ENCODE data around the gene RPSA. TPM values are rescaled to one million over a fixed set of nuclear protein-coding genes. Genes with fewer than 3 reads are reported as not detected.
"Not testable (repeated sequence)": the region's sequence is repeated elsewhere in the genome, so short reads cannot be mapped to it uniquely, and the experiment has no call there.

The RPSA gene
- total and polyA plus RNA-seq, 7 experiments from 2014 or later = 1,357 to 1,898 (median 1,608) TPM

DNA sequence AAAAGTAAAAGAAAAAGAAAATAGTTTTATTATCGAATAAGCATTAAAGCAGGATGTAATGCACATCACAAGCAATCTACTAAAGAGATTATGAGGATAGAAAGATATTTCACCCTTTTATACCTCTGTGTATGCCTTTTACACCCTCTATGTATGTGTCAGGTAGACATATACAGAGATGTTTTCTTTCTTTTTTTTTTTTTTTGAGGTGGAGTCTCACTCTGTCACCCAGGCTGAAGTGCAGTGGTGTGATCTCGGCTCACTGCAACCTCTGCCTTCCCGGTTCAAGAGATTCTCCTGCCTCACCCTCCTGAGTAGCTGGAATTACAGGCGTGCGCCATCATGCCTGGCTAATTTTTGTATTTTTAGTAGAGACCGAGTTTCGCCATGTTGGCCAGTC, 47.4 kb downstream of the RPSA start:
- H3K4me3 ChIP-seq (ENCODE audit: low read length); H3K9me3 ChIP-seq (ENCODE audit: control insufficient read depth in 2 of 3, low read length in 3 of 3); H3K4me1 Mint-ChIP-seq; H3K4me1 ChIP-seq (ENCODE audit: control insufficient read depth in 2 of 2, insufficient read depth in 2 of 2, low read length in 2 of 2); H3K9me3 Mint-ChIP-seq; CTCF ChIA-PET; intact Hi-C loops (cut with micrococcal nuclease); H3K27me3 ChIP-seq (ENCODE audit: control insufficient read depth in 2 of 2, insufficient read depth in 2 of 2, low read length in 2 of 2); DNase-seq; ATAC-seq; H3K27ac Mint-ChIP-seq; H3K36me3 Mint-ChIP-seq; H3K27ac ChIP-seq (ENCODE audit: low read depth, low read length); H3K4me3 Mint-ChIP-seq; H3K36me3 ChIP-seq (ENCODE audit: control insufficient read depth in 2 of 3, insufficient read depth in 3 of 3, low read length in 3 of 3); POLR2A ChIA-PET: not testable (repeated sequence)
- H3K27me3 Mint-ChIP-seq = peaks cover 11 to 26% (median 21%) of the 10 kb centered on the region in 5 donors

DNA sequence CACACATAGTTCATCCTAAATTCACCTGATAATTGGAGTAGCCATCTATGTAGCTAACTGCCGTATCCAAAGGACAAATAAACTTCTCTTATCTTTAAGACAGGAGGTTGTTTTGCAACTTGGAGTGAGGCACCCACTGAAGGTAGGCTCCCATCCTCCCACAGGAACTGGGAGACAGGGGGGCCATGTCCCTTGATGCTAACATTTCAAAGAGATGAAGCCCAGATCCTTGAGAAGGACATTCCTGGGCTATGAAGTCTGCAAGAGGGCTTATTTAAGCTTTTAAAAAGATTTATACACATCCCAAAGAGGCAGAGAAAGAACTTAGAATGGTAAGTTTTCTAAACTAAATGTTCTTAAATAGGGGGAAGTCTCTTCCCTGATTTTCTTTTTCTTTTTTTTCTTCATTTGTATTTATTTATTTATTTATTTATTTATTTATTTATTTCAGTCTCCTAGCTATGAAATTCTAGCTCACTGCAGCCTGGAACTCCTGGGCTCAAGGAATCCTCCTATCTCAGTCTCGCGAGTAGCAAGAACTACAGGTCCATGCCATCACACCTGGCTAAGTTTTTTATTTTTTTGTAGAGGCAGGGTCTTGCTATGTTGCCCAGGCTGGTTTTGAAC, 48.2 kb downstream of the RPSA start:
- Histone ChIP-seq H3K36me3 (ENCODE audit: control insufficient read depth in 2 of 3, insufficient read depth in 3 of 3, low read length in 3 of 3) (no peaks in the 10 kb centered on the region), H3K4me1 (ENCODE audit: control insufficient read depth in 2 of 2, insufficient read depth in 2 of 2, low read length in 2 of 2) (no peaks in the 10 kb centered on the region), H3K9me3 (ENCODE audit: control insufficient read depth in 2 of 3, low read length in 3 of 3) (no peaks in the 10 kb centered on the region), H3K27ac (ENCODE audit: low read depth, low read length) (no peak overlapping the region), H3K4me3 (ENCODE audit: low read length) (no peak overlapping the region), H3K27me3 (ENCODE audit: control insufficient read depth in 2 of 2, insufficient read depth in 2 of 2, low read length in 2 of 2) (no peaks in the 10 kb centered on the region)
- Mint-ChIP-seq H3K36me3 (no peaks in the 10 kb centered on the region), H3K27me3 (peaks cover 11 to 29% (median 20%) of the 10 kb centered on the region in 5 donors), H3K27ac (no peak overlapping the region), H3K4me1 (no peaks in the 10 kb centered on the region), H3K9me3 (no peaks in the 10 kb centered on the region), H3K4me3 (no peak overlapping the region)
- DNase-seq (no peak), ATAC-seq (no peak)
- CTCF ChIA-PET = no interaction called here
- intact Hi-C loops (cut with micrococcal nuclease) = no loop called here
- POLR2A ChIA-PET = no interaction called here

DNA sequence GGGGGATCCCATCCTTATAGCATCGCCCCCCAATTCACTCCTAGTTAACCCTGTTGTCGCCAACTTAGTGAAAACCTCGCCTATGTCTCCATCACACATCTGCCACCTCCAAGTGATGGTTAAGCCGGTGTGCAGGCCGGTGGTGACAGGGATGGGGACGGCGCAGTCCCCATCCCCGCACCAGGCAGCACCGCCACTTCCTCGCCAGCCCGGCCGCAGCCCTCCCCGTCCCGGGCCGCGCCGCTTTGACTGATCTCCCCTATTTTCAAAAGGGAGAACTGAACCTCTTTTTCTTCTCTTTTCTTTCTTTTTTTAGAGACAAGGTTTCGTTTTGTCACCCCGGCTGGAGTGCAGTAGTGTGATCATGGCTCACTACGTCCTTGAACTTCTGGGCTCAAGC, 49.6 kb downstream of the RPSA start:
- ChIA-PET CTCF (no interaction called here), POLR2A (no interaction called here)
- H3K9me3 Mint-ChIP-seq = no peaks in the 10 kb centered on the region
- no peaks in the 10 kb centered on the region for H3K36me3 Mint-ChIP-seq
- intact Hi-C loops (cut with micrococcal nuclease) = no loop called here
- H3K27ac Mint-ChIP-seq = no peak overlapping the region
- H3K27ac ChIP-seq (ENCODE audit: low read depth, low read length) = no peak overlapping the region
- no peak overlapping the region for H3K4me3 Mint-ChIP-seq
- H3K4me3 ChIP-seq (ENCODE audit: low read length) = no peak overlapping the region
- H3K27me3 ChIP-seq (ENCODE audit: control insufficient read depth in 2 of 2, insufficient read depth in 2 of 2, low read length in 2 of 2) = no peaks in the 10 kb centered on the region
- H3K36me3 ChIP-seq (ENCODE audit: control insufficient read depth in 2 of 3, insufficient read depth in 3 of 3, low read length in 3 of 3) = no peaks in the 10 kb centered on the region
- H3K27me3 Mint-ChIP-seq = peaks cover 11 to 35% (median 22%) of the 10 kb centered on the region in 5 donors
- ATAC-seq (no peak), DNase-seq (no peak)
- H3K4me1 Mint-ChIP-seq = no peaks in the 10 kb centered on the region
- no peaks in the 10 kb centered on the region for H3K4me1 ChIP-seq (ENCODE audit: control insufficient read depth in 2 of 2, insufficient read depth in 2 of 2, low read length in 2 of 2)
- no peaks in the 10 kb centered on the region for H3K9me3 ChIP-seq (ENCODE audit: control insufficient read depth in 2 of 3, low read length in 3 of 3)

DNA sequence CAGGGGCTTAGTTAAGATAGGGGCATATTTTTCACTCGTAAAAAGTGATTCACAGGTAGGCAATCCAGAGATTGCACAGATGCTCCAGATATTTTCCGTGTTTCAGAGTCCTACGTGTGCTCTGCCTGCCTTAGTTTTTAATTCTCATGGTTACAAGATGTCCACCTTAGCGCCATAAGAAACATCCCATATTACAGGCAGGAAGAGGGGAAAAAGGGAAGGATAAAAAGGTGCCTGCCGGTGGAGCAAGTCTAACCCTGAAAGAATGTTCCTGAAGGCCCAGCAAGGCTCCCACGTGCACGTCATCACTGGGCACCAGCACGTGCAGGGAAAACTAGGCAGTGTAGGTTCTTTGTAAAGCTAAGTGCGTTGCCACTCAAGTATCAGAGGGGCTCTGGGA, 50.8 kb downstream of the RPSA start:
- H3K36me3 ChIP-seq (ENCODE audit: control insufficient read depth in 2 of 3, insufficient read depth in 3 of 3, low read length in 3 of 3) = no peaks in the 10 kb centered on the region
- H3K36me3 Mint-ChIP-seq = no peaks in the 10 kb centered on the region
- H3K27me3 ChIP-seq (ENCODE audit: control insufficient read depth in 2 of 2, insufficient read depth in 2 of 2, low read length in 2 of 2) = no peaks in the 10 kb centered on the region
- CTCF ChIA-PET = no interaction called here
- no peaks in the 10 kb centered on the region for H3K4me1 Mint-ChIP-seq
- ATAC-seq = no peak
- POLR2A ChIA-PET = no interaction called here
- H3K27ac Mint-ChIP-seq = no peak overlapping the region
- H3K9me3 Mint-ChIP-seq = no peaks in the 10 kb centered on the region
- intact Hi-C loops (cut with micrococcal nuclease) = no loop called here
- H3K4me3 Mint-ChIP-seq = no peak overlapping the region
- DNase-seq = no peak
- no peak overlapping the region for H3K4me3 ChIP-seq (ENCODE audit: low read length)
- H3K27ac ChIP-seq (ENCODE audit: low read depth, low read length) = no peak overlapping the region
- H3K27me3 Mint-ChIP-seq = peaks cover 11 to 35% (median 20%) of the 10 kb centered on the region in 5 donors
- H3K4me1 ChIP-seq (ENCODE audit: control insufficient read depth in 2 of 2, insufficient read depth in 2 of 2, low read length in 2 of 2) = no peaks in the 10 kb centered on the region
- H3K9me3 ChIP-seq (ENCODE audit: control insufficient read depth in 2 of 3, low read length in 3 of 3) = no peaks in the 10 kb centered on the region

DNA sequence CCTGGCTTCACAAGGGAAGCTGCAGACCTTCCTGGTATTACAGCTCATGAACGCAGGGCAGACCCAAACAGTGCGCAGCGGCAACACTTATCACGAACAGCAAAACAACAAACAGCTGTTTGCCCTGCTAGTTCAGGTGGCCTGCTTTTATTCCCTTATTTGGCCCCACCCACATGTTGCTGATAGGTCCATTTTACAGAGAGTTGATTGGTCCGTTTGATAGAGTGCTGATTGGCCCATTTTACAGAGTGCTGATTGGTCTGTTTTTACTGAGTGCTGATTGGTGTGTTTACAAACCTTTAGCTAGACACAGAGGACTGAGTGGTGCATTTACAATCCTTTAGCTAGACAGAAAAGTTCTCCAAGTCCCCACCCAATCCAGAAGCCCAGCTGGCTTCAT, 52.1 kb downstream of the RPSA start:
- POLR2A ChIA-PET; intact Hi-C loops (cut with micrococcal nuclease); H3K36me3 ChIP-seq (ENCODE audit: control insufficient read depth in 2 of 3, insufficient read depth in 3 of 3, low read length in 3 of 3); H3K27ac ChIP-seq (ENCODE audit: low read depth, low read length); H3K36me3 Mint-ChIP-seq; H3K4me1 Mint-ChIP-seq; H3K9me3 Mint-ChIP-seq; DNase-seq; H3K27ac Mint-ChIP-seq; H3K4me3 Mint-ChIP-seq; ATAC-seq; H3K4me3 ChIP-seq (ENCODE audit: low read length); H3K9me3 ChIP-seq (ENCODE audit: control insufficient read depth in 2 of 3, low read length in 3 of 3); CTCF ChIA-PET; H3K27me3 ChIP-seq (ENCODE audit: control insufficient read depth in 2 of 2, insufficient read depth in 2 of 2, low read length in 2 of 2); H3K4me1 ChIP-seq (ENCODE audit: control insufficient read depth in 2 of 2, insufficient read depth in 2 of 2, low read length in 2 of 2): not testable (repeated sequence)
- H3K27me3 Mint-ChIP-seq = peaks cover 11 to 29% (median 20%) of the 10 kb centered on the region in 5 donors

DNA sequence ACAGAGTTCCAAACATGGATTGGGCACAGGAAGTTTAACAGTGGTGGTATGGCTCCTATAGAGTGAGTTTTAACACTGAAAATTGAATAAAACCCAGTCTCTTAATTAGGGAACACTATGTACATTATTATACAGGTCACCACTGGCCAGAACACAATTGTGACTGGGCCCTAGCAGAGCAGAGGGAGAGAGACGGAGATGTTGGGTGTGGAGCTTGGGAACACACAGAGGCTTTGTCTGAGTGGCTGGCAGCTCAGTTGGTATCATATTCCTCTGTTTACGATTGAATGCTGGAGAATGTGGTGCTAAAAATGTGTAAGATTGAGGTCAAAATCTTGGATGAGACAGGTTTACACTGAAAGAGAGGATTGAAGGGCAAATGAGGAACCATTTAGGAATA, 54.2 kb downstream of the RPSA start:
- Histone ChIP-seq H3K27ac (ENCODE audit: low read depth, low read length) (no peak overlapping the region), H3K4me1 (ENCODE audit: control insufficient read depth in 2 of 2, insufficient read depth in 2 of 2, low read length in 2 of 2) (no peaks in the 10 kb centered on the region), H3K9me3 (ENCODE audit: control insufficient read depth in 2 of 3, low read length in 3 of 3) (no peaks in the 10 kb centered on the region), H3K36me3 (ENCODE audit: control insufficient read depth in 2 of 3, insufficient read depth in 3 of 3, low read length in 3 of 3) (no peaks in the 10 kb centered on the region), H3K27me3 (ENCODE audit: control insufficient read depth in 2 of 2, insufficient read depth in 2 of 2, low read length in 2 of 2) (no peaks in the 10 kb centered on the region), H3K4me3 (ENCODE audit: low read length) (no peak overlapping the region)
- CTCF ChIA-PET = interaction anchor here (1.1 kb wide), 1 partner anchor 15 kb away, joined by 3 read pairs; no protein-coding TSS in a partner anchor
- Mint-ChIP-seq H3K36me3 (no peaks in the 10 kb centered on the region), H3K9me3 (no peaks in the 10 kb centered on the region), H3K4me3 (no peak overlapping the region), H3K4me1 (no peaks in the 10 kb centered on the region), H3K27ac (no peak overlapping the region), H3K27me3 (peaks cover 1 to 22% (median 16%) of the 10 kb centered on the region in 5 donors)
- intact Hi-C loops (cut with micrococcal nuclease) = no loop called here
- DNase-seq (no peak), ATAC-seq (no peak)
- POLR2A ChIA-PET = no interaction called here
